Measurements from ENCODE around the gene GUCY1B1. TPM values are rescaled to one million over a fixed set of nuclear protein-coding genes. Genes with fewer than 3 reads are reported as not detected.
A peak's percentile ranks its signal among the peaks of the same experiment; 100 is the strongest.
"Not testable (repeated sequence)": the region's sequence is repeated elsewhere in the genome, so short reads cannot be mapped to it uniquely, and the experiment has no call there.

The GUCY1B1 gene
- total RNA-seq, 1 donor from 2014 or later: 12.6 TPM

DNA sequence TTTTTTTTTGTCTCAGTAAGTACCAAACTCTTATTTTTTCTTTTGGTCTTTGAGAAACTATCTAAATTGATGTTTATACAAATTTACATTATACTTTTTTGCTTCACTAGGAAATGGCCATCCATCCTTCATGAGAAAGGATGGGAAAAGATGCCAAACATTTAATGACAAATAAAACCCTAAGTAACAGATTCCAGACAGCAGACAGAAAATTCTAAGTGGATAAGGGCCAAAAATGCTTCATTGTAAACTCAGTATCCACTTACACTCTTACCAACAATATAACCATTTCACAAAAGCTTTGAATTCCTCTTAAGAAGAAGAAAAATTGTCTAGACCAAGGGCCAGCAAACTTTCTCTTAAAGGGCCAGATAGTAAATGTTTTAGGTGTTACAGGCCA, 3.5 kb downstream of the GUCY1B1 start:
- no peak for DNase-seq

DNA sequence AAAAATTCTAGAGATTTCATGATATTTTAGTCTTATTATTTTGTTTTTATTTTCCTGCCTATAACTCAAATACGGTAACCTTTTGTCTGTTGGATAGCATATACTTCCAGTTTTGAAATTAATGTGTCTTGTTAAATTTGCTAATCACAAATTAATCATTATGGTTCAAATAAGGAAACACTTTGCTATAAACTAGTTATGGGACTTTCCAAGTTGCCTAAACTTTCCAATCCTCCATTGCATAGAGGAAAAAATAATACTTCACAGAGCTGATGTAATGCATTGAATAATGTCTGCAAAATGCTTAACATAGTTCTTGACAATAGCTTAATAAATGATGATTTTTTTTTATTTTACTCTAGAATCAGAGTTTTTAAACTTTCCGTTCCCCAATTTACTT, 4.7 kb downstream of the GUCY1B1 start:
- DNase-seq: no peak

DNA sequence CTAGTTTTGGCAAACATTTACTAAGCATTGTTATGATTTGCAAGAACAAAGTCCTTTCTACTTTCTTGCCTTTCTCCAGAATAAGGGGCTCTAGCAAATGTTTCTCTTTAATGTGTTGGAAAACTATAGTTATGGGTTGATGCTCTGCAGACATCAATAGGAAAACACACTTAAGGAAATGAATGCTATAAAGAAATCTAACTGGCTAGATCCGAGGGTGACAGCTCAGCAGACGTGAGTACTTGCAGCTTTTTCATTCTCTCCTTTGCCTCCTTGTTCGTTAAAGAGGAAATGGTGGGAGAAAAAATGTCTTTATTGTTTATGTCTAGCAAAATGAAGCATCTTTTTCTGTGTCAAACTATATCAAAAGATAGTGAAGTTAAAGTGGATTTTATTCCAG, 6.3 kb downstream of the GUCY1B1 start:
- DNase-seq: no peak

DNA sequence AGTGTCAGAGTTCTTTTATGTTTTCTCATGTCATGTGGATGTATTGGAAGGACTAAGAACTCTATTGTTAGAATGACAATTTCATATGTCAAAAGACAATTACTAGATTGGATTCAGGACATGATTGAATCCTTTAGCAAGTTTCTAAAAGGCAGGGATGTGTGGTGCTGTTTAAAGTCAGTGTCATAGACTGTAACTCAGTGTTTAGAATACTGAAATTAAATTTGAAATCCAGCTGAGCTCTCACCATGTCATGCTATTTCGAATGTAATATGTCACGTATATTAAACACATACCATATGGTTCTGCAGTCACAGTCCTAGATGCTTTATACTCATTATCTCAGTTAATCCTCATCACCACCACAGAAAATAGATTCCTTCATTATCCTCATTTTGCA, 7.8 kb downstream of the GUCY1B1 start:
- peak; percentile 62 for DNase-seq

DNA sequence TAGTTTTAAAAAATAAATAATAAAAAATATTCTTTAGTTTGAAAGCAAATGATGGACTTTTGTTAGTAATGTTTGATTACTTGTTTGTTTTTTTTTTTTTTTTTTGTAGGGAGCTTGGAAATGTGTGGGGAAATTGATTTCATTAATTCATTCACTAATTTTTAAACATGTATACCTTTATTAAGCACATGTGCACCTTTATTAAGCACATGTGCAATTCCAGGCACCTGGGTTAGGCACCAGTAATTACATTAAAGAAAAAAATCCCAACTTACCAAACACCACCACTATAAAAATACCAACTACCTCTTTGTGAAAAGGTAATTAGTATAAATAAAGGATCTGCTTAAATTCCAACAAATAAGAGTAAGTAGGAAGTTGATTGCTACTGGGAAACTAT, 9.5 kb downstream of the GUCY1B1 start:
- DNase-seq: no peak

DNA sequence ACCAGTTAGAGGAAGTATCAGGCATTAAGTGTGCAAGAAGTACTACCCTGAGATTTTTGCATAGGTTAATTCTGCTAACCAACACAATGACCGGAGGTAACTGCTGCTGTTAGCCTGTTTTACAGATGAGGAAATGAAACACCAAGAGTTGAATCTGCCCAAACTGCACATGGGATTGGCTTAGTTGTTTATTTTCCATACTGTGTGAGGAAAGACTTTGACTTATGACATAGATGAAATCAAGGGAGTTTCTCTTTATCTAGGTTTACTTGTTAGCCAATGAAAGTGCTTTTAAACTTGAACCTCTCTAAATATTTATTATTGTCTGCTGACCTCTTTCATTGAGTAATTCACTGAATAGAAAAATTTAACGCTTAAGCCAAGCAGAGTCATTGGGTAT, 10.3 kb downstream of the GUCY1B1 start:
- DNase-seq: no peak

DNA sequence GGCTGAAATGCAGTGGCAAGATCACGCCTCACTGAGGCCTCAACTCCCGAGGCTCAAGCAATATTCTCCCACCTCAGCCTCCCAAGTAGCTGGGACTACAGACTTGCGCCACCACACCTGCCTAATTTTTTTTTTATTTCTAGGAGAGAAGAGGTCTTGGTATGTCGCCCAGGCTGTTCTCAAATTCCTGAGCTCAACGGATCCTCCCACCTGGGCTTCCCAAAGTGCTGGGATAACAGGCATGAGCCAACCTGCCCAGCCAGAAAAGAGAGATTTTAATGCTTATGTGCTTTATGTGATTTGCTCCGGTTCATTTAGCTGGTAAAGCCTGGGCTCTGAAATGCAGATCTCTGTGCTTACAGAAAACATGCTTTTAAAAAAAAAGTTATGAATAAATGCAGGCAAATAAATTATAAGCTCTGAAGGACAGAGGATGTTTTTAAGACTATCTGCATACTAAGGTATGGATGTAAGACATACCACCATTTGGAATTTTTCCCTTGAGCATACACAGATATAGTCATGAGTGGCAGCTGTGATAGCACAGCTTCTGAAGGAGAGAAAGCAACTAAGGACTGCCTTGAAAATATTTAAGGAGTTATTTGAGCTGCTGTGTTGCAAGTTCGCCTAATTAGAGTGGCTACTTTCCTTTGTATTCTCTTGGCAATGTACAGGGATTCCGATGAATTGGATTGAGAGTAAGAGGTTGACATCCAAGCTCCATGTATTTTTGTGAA, 13.8 kb downstream of the GUCY1B1 start:
- DNase-seq: no peak

DNA sequence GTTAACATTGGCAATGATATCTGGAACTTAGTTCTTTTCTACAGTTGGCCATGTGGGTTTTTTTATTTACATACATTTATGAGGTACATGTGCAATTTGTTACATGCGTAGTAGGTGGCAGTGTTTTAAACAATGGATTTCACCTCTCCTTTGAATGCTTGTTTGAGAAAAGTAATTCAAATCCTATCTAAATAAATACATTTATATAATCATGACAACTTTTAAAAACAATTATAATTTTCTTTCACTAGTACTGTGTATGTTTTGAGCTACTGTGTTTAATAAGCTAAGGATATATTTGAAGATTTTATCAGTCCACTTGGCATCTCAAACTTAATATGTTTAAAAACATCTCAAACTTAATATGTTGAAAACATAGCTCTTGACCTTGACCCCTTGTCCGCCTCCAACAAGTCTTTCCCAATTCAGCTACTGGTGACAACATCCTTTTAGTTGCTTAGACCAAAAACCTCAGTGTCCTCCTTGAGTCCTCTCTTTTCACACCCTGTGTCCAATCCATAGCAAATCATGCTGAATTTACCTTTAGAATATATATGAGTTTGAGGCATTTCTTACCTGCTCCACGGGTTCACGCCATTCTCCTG, 14.5 kb downstream of the GUCY1B1 start:
- no peak for DNase-seq

DNA sequence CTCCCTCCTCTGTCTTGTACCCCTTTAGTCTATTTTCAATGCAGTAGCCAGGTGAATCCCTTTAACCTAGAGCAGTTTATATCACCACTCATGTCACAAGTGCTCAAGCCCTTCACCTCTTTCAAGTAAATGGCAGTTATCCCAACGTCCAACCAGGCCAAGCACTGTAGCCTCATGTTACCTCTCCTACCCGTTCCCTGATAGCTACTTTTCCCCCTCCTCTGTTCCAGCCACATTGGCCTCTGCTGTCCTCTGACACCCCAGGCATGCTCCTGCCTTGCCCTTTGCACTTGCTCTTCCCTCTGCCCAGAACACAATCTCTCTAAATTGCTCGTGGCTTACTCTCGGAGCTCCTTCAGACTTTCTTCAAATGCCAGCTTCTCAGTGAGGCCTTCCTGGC, 15.2 kb downstream of the GUCY1B1 start:
- DNase-seq: no peak

DNA sequence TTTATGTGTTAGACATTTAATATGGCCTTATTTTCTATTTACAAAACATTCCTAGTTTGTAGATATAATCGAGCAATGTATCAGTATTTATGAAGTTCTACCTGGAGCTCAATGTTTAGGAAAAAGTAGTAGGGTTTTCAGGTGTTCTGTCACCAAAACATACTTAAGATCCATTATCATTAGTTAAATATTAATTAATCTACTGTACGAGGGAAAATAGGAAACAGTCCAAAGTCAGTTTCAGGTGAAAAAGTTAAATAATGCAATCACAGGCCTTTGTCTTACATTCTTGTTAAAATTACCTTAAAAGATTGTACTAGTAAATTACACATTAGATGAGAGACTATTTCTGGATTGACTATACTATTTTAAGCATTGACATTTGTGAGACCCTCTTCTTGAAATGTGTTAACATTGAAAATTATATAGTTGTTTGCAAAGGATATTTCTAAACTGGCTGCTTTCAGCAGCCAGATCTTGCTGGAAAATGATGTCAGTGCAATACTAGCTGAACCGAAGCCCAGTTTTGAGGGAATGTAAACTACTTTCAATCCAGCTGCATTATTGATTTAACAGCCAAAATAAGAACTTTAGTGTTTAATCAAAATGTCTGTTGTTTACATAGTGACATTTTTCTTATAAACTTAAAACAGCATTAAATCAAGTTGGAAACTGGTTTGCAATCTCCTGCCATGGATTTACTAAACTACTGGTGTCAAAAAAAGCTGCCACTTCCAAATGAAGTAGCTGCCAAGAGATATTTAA, 19.3 kb downstream of the GUCY1B1 start:
- DNase-seq: peak; percentile 87

DNA sequence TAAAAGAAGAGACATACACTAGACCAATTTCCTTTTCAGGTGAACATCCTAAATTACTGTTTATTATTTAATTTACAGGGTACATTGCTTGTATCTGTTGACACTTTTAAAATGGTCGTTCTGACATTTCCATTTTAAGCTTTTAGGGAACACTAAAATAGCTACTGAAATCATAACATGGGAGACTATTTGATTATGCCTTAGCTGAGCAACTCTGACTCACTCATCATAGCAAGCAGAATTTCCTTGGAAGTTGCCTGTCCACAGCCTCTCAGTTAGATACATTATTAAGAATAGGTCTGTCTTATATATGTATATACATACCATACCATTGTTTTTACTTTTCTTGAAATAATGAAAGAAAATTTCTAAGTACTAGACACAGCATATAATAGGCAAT, 22.0 kb downstream of the GUCY1B1 start:
- no peak for DNase-seq

DNA sequence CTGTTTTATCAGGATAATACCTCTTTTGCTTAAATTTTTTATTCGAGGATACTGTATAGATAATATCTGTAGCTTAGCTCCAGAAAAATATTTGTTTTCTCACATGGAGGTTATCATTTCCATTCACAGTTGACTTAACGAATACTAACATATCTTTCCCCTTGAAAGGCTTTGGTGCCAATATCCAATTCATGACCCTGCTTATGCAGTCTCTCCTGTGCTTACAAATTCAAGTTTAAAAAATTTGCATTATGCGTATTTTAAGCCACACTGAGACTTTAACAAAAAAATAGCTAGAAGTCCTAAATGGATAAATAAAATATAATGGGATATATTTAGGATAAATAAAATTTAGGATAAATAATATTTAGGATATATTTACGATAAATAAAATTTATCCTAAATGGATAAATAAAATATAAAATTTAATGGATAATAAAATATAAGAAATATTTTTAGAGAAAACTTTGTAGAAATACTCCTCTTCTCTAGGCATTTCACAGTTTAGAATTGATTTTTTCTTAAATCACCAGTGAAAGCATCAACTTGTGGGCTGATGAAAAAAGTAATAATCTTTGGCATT, 22.5 kb downstream of the GUCY1B1 start:
- no peak for DNase-seq

DNA sequence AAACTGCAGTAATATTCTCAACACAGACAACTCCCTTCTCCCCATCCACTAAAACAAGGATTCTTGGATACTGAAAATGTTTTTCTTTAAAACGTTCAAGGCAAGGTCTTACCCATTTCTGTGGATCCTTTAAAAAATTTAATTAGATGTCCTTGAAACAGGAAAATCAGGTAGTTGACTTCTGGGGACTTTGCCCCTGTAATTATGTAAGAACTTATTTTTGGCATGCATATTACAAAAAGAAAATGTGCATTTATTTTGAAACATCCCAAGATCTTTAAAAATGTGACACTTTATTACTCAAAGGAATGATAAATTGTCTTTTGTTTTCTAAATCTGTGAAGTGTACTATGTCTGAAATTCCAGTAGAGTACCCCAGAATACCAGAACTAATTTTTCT, 25.8 kb downstream of the GUCY1B1 start:
- DNase-seq: no peak

DNA sequence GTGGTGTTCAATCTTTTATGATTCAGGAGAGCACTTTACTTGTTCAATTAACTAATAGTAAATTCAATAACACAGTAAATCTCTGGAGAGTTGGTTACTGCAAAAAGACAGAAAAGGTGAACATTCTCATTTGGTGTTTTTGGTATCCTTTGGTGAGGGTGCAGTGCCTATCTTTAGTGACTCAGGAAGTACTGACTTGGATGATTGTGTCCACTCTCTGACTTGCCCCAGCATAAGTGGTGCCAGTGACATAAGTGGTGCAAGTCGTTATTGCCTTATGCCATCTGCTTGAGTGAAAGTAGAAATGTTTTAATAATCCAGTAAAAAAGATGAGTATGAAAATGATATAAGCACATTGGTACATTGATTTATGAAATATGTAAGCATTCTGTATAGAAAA, 27.0 kb downstream of the GUCY1B1 start:
- DNase-seq: no peak

DNA sequence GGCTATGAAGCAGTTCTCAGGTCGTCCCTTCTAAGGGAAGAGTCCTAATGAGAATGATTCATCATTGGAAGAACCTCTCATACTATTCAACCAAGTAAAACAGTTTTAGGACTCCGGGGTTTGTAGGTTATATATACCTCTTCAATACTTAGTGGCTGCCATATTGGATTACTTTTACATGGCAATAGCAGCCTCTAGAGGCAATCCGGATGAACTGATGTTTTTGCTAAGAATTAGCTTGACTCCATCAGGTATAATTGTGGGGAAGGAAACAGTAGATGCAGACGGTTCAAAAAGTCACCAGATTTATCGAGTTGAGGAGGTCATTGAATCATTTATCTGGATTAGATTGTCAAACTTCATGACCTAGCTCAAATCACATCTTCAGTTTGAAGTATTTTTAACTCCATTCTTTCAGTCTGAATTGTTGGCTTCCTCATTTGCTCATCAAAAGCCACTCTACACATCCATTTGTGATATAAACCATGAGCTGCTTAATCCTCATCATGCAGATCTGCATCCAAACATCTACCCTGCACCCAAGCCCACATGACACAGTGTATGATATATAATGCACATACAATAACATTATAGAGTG, 28.4 kb downstream of the GUCY1B1 start:
- DNase-seq: peak; percentile 44

DNA sequence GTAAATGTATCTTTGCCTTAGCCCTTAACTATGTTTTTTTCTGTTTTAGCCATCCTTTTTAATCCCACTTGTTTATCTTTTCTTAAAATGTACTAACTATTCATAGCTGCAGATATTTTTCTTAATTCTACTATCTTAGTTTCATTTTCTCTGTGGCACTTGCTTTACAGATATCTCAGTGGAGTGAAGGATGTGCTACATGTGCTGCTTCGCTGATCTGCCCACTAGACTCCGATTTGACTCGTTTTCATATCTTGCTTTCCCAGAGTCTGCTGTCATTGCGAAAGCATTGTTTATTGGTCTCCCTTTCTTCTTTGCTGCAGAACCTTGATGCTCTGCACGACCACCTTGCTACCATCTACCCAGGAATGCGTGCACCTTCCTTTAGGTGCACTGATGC, 30.6 kb downstream of the GUCY1B1 start:
- DNase-seq: no peak

DNA sequence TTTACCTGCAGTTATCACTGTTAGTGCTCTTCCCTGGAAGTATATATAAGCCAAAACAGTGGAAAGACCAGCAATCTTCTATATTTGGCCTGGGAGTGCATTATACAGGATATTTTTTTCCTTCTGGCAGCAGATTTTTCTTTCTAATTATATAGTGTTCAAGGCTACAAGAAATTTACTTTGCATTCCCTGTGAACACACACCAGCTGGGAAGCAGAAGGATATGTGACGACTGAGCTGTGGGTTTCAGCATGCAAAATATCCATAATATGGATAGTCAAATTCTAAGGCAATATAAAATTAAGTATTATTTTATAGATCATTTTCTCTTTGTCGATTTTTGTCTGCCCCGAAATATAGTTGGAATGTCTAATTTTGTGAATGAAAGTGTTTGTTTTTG, 31.2 kb downstream of the GUCY1B1 start:
- no peak for DNase-seq

DNA sequence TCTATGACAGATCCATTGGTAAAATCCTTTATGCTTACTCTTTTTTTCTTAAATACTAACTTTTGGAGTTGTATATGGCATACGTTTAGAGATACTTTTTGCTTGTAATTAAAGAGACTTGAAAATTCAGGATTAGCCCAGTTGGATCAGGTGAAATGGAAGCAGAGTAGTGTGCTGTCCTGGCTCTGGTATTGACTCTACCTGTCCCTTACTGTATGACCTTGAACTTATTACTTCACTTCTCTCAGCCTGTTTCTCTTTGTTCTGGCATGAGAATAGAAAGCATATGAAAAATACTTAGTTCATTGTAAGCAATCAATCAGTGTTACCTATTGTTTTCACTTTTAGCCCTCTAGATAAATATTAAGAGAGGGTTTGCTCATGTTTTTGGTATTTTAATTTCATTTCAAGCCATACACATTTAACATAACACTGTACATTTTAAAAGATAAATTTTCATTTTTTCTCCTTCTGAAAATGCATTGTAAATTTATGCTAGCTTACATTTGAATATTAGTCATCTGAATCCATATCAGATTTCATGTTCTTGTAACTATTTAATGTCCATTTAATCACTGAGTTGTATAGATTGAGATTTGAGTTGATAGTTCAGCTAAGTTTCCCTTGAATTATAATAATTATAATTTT, 35.9 kb downstream of the GUCY1B1 start:
- no peak for DNase-seq

DNA sequence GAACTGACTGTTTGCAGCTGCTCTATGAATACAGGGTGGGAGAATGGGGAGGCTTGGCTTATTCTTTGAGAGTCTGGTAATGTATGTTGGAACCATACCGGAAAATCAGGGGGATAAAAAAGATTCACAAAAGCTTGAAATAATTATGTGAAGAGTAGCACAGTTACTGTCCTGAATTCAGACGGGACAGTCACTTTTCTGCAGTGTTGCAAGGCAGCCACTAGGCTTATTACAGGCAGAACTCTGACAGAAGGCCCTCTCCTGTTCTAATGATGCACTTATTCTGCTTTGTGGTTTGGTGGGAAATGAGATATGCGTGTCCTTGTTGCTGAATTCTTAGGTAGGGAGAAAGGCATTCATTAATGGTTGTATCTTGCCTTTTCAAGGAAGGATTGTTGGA, 37.2 kb downstream of the GUCY1B1 start:
- no peak for DNase-seq

DNA sequence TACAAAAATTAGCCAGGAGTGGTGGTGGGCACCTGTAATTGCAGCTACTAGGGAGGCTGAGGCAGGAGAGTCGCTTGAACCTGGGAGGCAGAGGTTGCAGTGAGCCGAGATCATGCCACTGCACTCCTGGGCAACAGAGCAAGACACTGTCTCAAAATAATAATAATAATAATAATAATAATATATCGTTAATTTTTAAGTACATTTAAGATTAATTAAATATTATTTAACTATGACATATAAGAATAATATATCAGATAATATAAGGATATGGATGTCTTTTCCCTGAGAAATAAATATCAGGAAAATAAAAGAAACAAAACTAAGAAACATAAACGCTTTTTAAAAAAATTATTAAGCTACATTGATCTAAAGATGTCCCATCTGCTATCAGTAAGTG, 38.8 kb downstream of the GUCY1B1 start:
- DNase-seq: not testable (repeated sequence)

DNA sequence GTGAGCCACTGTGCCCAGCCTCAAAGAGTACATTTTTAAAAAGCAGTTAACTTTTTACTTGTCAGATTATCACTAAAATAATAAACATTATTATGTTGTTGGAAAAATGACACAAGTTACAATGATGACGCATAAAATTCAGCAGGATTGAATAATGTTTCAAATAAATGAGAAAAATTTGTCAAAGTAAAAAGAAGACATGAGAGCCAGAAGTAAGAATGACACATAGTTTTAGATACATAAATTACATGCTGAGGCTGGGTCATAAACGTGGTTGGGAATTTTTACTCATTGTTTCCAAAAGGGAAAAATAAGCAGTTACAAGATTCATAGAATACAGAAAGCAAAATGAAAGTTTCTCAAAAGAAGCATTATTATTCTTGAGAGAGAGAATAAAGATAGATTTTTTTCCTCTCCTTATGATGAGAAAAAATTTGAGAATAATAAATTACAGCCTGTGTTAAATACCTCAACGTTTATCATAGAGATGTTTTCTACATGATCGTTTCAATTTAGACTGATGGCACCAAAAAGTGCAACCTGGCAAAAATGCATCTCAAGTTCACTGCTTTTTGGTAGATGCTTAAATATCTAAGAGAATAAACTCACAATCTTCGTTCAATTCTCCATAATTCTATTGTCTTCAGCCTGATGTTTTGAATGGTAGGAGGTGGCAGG, 40.4 kb downstream of the GUCY1B1 start:
- no peak for DNase-seq

DNA sequence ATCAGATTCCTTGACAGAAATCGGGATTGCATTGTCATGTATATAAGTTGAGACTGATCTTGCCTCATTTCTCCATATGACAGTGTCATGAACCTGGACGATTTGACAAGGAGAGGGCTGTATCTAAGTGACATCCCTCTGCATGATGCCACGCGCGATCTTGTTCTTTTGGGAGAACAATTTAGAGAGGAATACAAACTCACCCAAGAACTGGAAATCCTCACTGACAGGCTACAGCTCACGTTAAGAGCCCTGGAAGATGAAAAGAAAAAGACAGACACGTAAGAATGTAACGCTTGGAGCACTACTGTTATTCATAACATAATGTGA, 40.9 kb downstream of the GUCY1B1 start:
- no peak for DNase-seq
